ENCODE results near the gene DDX39A.
A peak's percentile ranks its signal among the peaks of the same experiment; 100 is the strongest.

The DDX39A gene

DNA sequence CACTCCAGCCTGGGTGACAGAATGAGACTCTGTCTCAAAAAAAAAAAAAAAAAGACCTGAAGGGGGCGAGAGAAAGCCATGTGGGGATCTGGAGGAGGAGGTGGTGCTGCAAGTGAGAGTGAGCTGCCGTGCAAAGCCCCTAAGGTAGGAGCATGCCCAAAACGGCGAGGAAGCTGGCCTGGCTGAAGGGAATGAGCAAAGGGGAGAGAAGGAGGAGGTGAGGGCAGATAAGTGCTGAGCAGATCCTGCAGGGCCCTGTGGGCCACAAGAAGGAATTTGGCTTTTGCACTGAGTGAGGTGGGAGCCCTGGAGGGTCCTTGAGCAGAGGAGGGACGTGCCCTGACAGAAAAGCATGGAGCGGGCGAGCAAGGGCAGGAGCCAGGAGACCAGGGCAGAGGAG is 57.3 kb downstream of the DDX39A start:
- DNase-seq = peak; percentile 59

Measured in stimulated activated CD4-positive, alpha-beta T cell treated with anti-CD3 and anti-CD28 coated beads, Interleukin-4, amount 100 ng/mL, for 24 hours (primary cell).